ENCODE data around the gene MTUS2. TPM values are rescaled to one million over a fixed set of nuclear protein-coding genes. Genes with fewer than 3 reads are reported as not detected.

MTUS2 gene
- total RNA-seq, 1 donor from 2014 or later, result 106 TPM

GRCh38 chr13:29525757-29526156 is 705.6 kb downstream of the MTUS2 start:
- ATAC-seq (no peak), DNase-seq (ENCODE audit: missing footprints) (no peak)
- intact Hi-C loops (cut with DNase I), result no loop called here

- intact Hi-C loops (cut with DNase I), result no loop called here
- no peak for ATAC-seq
Measured at GRCh38 chr13:29526741-29527140, 706.6 kb downstream of the MTUS2 start.

DNA sequence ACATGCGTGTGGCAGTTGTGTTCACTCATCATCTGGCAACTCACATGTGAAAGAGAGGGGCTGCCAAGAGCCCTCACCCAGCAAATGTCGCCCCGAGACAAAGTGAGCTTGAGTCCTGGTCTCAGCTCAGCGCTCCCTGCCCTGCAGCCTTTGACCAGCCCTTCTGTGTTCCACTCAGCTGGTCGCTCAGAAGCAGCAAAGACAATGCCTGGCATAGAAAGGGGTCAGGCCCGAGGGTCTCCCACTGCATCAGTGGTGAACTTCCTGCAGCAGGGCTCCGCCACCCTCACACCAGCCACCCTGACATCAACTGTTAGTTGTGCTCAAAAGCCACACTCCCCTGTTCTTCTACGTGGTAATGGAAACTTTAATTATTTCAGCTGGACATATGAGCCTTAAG is 707.4 kb downstream of the MTUS2 start:
- intact Hi-C loops (cut with DNase I), result no loop called here
- ATAC-seq, result no peak
- DNase-seq (ENCODE audit: missing footprints), result no peak

More at GRCh38 chr13:29526741-29527140, 706.6 kb downstream of the MTUS2 start:
- DNase-seq (ENCODE audit: missing footprints), result no peak

GRCh38 chr13:29527916-29528315 is 707.8 kb downstream of the MTUS2 start:
- ATAC-seq, result no peak
- intact Hi-C loops (cut with DNase I), result no loop called here
- DNase-seq (ENCODE audit: missing footprints), result no peak

- no peak for ATAC-seq
- intact Hi-C loops (cut with DNase I), result no loop called here
- no peak for DNase-seq (ENCODE audit: missing footprints)
Measured at GRCh38 chr13:29529754-29530153, 709.6 kb downstream of the MTUS2 start.

- ATAC-seq (no peak), DNase-seq (ENCODE audit: missing footprints) (no peak)
- intact Hi-C loops (cut with DNase I), result no loop called here
Measured at GRCh38 chr13:29530901-29531300, 710.8 kb downstream of the MTUS2 start.

GRCh38 chr13:29532116-29532515 is 712.0 kb downstream of the MTUS2 start:
- DNase-seq (ENCODE audit: missing footprints), result no peak
- intact Hi-C loops (cut with DNase I), result no loop called here
- ATAC-seq, result no peak

- ATAC-seq (no peak), DNase-seq (ENCODE audit: missing footprints) (no peak)
- intact Hi-C loops (cut with DNase I), result no loop called here
Measured at GRCh38 chr13:29532821-29533220, 712.7 kb downstream of the MTUS2 start.

DNA sequence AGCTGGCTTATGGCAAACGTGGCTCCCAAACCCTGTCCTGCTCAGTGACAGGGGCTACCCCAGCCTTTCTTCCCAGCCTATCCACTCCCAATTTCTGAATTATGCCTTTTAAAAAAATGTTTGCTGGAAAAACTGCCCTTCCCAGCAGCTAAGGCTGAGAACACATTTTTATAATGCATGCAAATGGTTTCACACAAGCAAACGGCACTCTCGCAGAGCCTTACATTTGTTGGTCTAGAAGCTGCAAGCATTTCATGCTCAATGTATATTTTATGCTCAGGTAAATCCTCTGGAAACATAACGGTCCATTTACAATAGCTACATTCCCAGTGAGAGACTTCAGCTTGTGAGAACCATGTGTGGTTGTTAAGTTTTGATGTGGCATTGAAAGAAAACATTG is 713.9 kb downstream of the MTUS2 start:
- DNase-seq (ENCODE audit: missing footprints) (no peak), ATAC-seq (no peak)
- intact Hi-C loops (cut with DNase I), result no loop called here

GRCh38 chr13:29535663-29536655 is 715.8 kb downstream of the MTUS2 start:
- ATAC-seq (no peak), DNase-seq (ENCODE audit: missing footprints) (no peak)
- intact Hi-C loops (cut with DNase I), result no loop called here

DNA sequence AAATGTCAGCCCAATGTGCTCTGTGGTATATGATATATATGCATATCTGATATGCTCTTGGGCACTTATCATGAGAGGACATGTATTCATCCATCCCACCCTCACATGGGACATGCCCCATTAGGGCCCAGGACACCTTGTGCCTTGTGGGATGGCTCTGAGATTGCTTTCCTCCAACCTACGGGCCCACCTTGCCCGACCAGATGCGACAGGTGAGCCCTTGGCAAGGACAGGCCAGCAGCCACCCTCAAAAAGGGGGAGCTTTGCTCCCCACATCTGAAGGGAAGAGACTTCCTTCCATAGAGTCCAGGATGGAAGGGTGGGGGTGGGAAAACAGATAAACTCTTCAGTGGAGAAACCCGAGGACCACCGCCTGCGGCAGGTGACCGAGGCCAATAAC is 716.7 kb downstream of the MTUS2 start:
- intact Hi-C loops (cut with DNase I), result no loop called here
- ATAC-seq (no peak), DNase-seq (ENCODE audit: missing footprints) (no peak)

DNA sequence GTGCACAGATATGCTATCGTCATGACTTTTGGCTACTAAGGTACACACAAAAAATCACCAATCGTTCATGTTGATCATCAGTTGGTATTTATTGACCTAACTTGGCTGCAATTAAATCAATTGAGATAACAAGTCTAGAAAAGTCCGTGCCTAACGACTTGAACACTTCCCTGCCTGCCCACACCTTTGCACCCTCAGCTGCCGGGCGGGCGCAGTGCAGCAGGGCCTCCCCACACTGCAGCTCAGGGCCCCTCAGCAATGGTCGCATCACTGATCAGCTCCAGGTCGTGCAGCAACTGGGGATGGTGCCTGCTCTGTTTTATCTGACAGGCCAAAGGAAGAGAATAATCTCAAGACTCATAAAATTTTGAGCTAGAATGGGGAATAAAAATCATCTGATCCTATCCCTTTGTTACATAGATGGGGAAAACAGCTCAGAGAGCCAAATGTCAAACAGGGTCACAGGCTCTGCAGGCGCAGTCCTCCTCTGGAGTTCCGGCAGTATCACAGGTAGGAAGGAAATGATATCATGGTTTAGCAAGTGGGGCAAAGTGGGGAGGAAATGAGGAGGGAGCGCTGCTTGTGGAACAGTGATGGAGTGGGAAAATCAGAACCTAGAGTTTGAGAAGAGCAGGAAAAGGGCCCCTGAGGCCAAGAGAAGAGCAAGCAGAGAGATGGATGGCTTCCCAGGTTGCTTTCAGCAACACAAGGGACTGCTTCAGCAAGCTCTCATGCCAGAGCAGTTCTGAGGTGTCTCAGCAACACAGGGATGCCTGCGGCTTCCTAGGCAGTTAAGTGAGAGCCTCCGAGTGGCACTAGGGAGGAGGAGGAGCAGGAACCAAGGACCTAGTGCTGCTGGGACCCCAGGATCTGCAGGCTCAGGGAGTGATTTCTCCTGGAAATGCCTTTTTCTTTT is 717.9 kb downstream of the MTUS2 start:
- DNase-seq (ENCODE audit: missing footprints), result no peak
- no peak for ATAC-seq
- intact Hi-C loops (cut with DNase I), result no loop called here

DNA sequence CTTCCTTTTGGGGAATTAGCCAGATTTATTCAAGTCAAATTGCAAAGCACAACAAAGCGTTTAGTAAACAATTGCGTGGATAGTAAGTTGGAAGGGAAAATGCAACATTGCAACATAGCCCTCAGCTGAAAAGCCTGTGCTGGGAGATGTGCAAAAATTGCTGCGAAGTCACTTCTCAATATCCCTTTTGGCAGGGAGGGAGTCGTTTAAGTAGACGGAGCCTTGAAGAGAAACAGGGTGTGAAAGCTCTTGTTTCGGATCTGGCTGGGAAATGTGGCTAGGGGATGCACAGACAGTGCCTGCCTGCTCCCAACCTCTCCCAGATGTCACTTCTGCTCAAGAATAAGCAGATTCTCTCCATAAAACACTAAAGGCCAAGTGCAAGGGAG is 718.5 kb downstream of the MTUS2 start:
- intact Hi-C loops (cut with DNase I), result no loop called here
- DNase-seq (ENCODE audit: missing footprints) (no peak), ATAC-seq (no peak)

DNA sequence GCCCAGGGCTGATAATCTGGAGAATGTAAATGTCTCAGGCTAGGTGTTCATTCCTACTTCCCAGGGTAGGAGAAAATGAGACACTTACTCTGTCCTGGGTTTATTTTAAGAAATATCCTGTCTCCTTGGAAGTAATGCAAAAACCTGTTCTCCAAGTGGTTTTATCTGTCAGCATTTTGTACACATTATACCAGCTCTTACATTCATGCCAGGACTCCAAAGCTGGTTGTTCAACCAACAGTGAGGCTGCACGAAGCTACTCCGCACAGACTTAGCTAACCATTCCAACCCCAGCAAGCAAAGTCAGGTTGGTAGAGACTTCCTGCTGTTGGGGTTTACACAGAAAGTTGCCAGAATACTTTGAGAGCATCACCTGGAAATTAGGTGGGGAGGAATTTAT is 719.7 kb downstream of the MTUS2 start:
- ATAC-seq, result no peak
- intact Hi-C loops (cut with DNase I), result no loop called here

DNA sequence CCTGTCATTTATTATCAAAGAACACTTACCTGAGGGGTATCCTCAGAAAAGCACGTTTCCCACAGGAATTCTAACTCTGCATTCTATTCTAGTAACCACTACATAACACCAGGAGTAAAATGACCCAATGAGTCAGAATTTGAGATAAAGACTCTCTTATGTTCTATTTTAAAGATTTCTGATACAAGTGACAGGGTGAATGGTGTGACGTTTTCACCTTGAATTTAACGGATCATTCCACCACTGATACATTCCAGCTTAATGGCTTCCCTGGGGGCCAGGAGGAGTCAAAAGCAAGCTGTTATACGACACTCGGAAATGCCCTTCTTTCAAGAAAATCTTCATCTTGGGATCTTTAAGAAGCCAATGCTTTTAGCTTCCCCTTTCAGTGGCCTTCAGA is 720.2 kb downstream of the MTUS2 start:
- ATAC-seq (no peak), DNase-seq (ENCODE audit: missing footprints) (no peak)
- intact Hi-C loops (cut with DNase I), result no loop called here

More for the DNA sequence above, 719.7 kb downstream of the MTUS2 start:
- DNase-seq (ENCODE audit: missing footprints), result no peak

- DNase-seq (ENCODE audit: missing footprints) (no peak), ATAC-seq (no peak)
- intact Hi-C loops (cut with DNase I), result no loop called here
Measured at GRCh38 chr13:29540799-29541198, 720.7 kb downstream of the MTUS2 start.

GRCh38 chr13:29541400-29541799 is 721.3 kb downstream of the MTUS2 start:
- DNase-seq (ENCODE audit: missing footprints) (no peak), ATAC-seq (no peak)
- intact Hi-C loops (cut with DNase I), result no loop called here

GRCh38 chr13:29542381-29542780 is 722.2 kb downstream of the MTUS2 start:
- intact Hi-C loops (cut with DNase I), result no loop called here
- no peak for DNase-seq (ENCODE audit: missing footprints)
- no peak for ATAC-seq

Measured in Right ventricle myocardium inferior (tissue), 1 donor.